Glomerular visceral epithelial cell (primary cell): ENCODE results near the gene TIMM22.

Experiments
- DNase-seq: peaks from one replicate; pipeline ENCODE4 v3.0.0-alpha.2; 2016; ENCODE audit errors: extremely low spot score

TIMM22 gene

DNA sequence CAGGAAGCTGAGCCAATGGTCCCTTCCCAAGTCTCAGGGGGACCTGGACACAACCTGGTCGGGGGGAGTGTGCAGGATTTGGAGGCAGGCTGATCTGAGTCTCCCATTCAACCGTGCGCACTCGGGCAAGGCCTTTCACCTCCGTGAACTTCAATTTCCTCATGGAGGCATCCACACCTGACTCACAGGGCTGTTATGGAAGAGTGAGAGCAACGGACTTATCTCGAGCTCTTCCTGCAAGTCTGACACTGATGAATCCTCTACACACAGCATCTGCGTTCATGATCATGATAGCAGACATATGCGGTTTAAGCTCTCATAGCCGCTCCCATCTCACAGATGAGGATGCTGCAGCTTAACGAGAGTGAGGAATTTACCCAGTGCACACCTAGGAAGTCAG lies 21.6 kb downstream of the TIMM22 start:
- DNase-seq = no peak

DNA sequence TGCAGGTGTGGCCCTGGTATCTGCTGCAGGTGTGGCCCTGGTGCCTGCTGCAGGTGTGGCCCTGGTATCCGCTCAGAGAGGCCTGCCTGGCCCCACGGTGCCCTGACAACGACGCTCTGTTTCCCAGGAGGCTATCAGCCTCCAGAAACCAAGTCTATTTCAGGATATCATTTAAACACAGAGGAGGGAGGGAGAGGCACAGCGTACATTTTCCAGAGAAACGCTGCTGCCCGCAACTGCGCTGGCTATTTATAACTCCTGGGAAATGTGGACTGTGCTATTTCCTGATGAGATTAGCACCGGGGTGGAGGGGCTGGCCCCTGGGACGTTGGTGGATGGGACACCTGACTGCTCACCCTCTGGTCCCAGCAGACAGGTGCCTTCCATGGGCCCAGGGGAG lies 22.5 kb downstream of the TIMM22 start:
- DNase-seq = no peak

DNA sequence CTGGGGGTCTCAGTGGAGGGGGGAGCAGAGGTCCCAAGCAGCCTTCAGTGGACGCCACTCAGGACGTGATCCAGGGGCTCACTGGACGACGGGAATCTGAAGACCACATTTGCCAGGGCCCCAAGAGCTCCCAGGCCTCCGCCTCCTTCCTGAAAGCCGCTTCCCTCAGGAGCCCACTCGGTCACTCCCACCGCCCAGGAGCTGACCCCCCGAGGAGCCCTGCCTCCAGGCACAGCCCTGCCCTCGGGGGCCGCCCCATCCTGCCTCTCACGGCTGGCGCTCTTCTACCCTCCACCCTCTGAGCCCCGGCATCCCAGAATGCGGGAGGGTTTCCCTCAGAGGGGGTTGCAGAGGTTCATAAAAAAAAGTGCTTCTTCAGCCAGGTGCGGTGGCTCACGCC lies 24.2 kb downstream of the TIMM22 start:
- no peak for DNase-seq

DNA sequence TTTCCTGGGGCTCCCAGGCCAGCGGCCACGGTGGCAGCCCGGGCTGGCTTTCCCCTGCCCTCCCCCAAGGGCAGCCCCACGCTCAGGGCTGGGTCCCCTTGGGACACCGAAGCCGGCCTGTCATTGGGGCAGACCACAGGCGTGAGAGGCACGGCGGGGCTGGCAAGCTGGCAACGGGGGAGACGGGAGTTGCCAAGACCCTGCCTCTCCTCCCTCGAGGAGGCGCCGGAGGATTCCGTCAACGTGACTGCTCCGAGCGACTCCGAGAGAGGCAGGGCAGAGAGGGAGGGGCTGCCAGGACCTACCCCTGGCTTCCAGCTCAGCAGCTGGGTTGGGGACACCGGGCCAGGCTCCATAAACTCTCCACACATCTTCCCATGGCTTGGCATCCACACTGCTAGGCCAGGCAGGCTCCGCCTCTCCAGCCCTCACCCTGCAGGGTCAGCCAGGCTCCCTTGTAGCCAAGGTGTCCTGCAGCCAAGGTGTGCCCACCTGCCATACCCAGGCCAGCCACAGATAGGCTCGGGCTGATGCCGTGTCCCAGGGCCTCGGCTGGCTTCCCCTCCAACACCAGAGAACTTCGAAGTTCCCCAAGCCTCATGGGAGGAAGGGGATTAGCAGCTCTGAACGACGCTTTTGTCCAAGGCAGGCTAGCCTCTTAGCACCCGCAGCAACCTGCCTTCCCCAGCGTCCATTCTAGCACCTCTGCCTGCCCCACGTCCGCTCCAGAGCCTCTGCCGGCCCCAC lies 25.5 kb downstream of the TIMM22 start:
- DNase-seq = no peak

DNA sequence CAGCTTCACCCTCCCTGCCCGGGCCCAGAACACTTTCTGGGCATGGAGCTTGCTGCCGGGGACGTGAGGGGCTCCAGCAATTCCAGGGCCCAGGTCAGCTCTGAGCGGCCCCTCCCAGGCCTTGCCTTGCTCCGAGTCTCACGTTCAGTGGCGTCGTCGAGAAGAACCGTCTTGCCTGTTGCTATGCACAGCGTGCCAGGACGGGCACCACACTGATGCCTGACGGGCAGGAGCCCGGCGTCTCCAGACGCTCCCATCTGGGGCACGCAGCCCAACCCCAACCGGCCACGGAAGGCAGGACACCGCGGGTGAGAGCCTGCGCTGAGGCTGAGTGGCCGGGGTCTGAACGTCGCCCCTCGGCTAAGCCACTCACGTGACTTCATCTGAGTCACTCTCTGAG lies 27.1 kb downstream of the TIMM22 start:
- no peak for DNase-seq

DNA sequence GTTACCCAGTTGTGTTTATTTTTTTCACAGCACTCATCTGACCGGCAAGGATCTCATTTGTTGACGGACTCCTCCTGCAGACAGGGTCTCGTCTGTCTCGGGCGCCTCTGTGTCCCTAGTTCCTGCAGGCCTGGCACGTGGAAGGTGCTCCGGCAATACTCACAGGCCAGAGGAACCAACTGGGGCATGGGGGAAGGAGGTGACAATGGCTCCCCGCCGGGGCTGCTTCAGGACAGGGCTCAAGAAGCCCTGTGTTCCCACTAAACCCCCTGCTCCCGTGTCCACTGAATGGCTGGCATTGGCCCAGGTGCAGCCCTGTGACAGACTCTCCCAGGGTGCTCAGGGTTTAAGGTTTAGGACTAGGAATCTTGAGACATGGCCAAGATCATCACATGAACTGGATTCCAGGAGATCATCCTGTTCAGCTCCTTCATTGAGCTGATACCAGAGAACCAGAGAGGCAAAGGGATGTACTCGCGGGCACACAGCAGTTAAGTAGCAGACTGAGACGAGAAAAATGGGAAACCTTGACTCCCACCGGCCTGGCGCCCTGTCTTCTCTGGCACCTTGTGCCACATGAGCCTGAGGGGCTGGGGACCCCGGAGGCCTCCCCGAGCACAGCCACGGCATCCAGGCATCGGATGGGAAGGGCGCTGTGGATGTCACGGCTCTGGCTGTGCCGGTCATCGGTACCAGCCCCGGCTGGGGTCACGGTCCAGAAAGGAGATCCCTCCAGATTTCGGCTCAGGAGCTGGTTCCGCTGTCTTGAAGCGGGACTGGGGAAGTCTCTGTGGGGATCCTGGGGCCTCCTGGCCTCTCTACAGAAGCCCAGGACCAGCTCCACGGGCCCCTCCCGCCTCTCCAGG lies 29.0 kb downstream of the TIMM22 start:
- DNase-seq = no peak

DNA sequence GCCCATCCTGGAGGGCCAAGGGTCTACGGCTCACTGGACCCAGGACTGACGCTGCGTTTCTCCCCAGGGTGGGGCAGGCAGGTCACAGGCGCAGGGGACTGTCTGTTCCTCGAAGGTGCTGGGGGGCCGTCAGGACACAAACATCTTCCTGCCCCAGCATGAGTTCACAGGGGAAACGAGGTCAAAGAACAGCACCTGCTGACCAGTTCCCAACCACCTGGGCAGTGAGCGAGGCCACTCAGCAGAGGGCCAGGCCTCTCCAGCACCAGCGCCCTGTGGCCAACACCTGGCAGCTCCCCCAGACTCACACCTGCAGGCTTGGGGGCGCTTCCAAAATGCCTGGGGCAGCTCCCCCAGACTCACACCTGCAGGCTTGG lies 29.7 kb downstream of the TIMM22 start:
- DNase-seq = no peak

DNA sequence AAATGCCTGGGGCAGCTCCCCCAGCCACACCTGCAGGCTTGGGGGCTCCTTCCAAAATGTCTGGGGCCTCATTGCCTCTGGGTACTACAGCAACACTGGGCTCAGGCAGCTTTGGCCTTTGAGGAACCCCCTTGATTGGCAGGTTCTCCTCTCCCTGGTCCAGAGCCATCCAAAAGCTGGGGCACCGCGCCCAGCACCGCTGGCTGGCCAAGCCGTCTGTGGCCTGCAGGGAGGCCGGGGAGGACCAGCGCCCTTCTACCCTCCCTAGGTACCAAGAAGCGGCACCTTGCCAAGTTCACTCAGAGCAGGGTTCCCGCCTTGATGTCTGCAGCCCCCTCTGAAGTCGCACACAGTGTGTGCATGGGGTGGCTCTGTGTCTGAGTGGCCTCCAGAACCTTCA lies 30.1 kb downstream of the TIMM22 start:
- DNase-seq = no peak

DNA sequence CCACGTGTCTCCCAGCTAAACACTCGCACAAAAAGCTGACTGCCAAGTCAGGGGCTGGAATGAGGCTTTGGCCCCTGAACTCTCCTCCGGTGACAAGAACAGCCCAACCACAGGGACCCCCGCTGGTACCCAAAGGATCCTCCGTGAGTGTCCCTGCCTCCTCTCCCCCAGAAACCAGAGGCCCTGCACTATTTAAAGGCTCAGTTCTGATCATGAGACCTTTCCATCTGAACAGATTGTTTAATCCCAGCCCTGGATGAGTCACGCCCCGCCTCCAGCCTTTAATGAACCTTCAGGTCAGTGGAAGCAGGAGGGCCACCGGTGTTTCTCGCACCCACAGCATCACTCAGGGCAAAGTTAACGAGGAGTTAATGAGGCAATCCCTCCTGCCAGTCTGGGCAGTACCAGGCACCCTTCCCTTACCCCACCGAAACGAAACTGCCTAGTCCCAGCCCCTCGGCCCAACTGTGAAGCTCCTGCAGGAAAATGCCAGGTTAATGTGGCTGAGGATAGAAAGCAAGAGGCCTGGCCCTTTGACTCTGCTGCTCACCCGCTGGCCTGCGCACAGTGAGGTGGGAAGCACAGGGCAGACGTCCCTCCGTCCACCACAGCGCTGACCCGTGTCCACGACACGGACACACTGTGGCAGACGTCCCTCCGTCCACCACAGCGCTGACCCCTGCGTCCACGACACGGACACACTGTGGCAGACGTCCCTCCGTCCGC lies 32.4 kb downstream of the TIMM22 start:
- peak; percentile 43 for DNase-seq

DNA sequence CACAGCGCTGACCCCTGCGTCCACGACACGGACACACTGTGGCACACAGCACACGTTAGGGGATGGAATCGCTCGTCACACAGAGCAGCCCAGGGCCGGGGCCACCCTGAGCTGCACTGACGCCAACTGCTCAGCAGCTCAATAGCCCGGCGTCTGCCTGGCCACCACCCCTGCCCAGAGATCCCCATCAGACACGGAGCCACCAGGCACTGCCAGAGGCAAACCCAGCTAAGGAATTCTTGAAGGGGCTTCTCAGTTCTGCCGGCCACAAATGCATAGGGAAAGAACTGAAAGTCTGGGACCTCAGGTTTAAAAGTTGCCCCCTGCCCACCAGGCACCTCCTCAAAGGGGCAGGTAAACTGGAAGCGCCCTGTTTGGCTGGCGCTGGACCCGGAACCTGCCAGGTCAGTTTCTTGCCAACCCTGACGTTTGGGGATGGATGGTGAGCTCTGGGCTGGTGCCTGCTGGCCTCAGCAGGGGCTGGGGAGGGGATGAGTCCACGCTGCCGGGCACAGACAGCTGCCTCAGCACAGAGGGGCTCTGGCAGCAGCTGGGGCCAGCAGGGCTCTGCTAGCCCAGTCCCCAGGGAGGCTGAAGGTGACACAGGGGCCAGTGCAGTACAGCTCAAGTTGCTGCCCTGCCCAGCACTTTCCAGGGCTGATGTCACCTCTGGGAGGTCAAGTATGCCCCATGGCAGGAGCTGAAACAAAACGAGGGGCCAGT lies 33.2 kb downstream of the TIMM22 start:
- DNase-seq = no peak

DNA sequence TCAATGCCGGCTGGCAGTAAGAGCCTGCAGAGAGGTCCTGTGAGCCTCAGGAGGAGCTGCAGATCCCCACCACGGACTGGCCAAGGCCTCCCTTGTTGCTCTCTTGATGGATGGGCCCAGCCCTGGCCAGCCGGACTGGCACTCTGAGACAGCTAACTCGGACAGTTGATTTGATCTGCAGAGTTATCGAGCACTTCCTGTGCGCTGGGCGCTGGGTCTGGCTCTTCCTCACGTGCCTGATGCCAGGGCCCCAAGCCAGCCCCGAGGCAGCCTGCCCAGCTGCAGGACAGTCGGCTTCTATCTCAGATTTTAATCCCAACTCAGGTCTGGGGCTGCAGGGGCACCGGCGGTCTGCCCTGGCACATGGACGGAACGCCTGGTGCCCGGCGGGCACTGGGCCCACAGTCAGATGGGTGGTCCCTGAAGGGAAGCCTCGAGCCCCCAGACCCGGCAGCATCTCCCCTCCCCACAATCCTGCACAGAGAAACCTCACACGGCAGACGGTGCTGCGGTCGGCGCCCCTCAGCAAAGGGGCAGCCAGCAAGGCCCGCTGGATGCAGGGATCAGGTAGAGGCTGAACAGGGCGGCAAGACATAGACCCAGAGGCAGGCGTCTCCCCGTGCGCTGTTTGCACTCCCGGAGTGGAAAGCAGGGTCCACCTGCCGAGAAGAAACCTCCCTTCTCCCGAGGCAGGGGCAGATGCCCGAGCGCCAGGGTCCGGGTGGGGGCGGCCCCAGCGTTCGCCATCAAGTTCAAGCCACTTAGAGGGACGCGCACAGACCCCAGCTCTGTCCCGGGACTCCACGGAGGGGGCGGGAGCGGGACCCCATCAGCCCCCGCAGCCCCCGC lies 34.0 kb downstream of the TIMM22 start:
- DNase-seq = no peak

DNA sequence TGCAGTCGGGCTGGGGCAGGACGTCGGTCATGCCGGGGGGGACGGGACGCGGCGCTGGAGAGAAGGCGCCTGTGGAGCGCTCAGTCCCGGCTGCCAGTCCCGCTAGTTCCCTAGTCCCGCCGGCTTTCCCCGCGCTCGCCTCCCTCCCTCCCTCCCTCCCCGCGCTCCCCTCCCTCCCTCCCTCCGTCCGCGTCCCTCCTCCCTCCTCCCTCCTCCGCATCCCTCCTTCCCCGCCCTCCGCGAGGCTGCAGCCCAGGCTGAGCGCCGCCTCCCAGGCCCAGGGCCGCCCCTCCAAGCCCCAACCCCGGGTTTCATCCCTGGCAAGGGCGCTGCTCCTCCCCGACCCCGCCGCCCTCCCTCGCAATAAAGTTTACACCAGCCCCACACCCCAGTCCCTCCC lies 34.8 kb downstream of the TIMM22 start:
- no peak for DNase-seq

DNA sequence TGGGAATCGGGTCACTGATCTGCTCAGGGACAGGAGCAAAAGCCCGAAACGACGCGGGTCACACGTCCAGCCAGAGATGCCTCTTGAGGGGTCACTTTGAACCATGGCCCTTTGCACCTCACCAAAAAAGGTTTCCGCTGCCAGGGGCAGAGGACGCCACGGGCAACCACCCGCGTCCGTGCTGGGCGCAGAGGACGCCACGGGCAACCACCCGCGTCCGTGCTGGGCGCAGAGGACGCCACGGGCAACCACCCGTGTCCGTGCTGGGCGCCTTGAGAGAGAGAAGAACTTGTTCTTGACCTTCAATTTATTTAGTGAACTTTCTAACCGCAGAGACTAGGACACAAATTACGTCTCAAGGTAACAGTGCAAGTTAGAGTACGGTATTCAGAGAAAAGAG lies 35.5 kb downstream of the TIMM22 start:
- DNase-seq = no peak

DNA sequence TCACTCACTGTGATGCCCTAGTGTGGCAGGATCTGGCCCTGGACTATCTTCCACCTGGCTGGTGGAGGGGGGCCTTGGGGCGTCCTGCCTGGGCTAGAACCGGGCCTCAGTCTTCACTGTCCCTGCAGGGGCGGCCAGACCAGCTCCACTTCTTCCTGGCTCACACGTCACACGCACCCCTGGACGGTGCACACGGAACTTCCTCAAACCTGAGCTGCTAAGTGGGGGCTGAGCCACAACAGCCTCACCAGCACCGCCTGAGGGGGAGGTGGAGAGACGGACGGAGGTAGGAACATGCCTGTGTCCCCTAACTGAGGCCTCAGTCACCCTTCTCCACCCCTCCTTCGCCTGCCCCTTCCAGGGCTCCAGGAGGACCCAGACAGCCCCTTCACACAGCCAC lies 36.6 kb downstream of the TIMM22 start:
- DNase-seq = no peak

DNA sequence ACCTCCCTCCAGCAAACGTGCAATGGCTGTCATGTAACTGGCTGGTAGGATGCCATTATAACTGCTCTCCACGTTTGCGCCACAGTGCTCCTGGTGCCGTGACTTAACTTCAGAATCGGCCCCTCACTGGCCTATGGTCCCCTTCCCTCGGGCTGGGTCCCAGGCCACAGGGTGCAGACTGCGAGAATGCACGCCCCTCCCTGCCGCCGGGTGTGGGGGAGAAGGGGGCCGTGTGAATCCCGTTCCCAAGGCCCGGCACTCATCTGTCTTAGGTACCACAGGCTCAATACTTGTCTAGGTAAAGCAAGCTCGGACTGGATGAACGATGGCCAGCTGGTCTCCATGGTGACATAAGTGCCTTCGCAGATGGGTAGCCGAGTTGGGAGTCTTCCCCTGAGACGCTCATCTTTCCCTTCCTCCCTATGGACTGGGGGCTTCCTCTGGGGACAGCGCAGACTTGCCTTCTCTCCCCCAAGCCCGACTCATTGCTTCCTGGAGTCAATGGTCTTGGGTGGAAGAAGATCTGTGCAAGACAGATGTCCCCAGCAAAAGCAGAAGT lies 37.8 kb downstream of the TIMM22 start:
- no peak for DNase-seq

DNA sequence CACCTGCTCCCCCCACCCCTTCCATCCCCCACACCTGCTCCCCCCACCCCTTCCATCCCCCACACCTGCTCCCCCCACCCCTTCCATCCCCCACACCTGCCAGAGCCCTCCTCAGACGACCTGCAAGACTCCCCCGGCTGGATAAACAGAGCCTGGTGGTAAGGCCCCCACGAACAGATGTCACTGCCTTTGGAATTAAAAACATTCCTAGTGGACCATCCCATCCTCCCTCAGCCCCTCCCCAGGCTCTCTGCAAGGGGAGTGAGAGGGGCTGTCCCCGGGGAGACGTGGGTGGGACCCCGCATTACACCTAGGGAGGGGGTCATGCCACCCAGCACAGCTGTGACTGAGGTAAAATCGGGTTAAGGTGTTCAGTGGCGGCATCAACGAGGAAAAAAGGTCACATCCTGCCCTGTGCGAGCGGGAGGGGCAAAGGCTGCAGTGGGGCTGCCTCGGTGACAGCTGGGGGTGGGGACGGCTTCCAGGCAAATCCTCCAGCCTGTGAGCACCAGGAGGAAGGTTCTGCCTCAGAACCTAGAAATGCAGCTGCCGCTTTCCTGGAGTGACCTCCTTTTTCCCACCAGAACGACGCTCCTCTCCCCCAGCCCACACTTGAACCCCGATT lies 38.7 kb downstream of the TIMM22 start:
- DNase-seq = no peak

DNA sequence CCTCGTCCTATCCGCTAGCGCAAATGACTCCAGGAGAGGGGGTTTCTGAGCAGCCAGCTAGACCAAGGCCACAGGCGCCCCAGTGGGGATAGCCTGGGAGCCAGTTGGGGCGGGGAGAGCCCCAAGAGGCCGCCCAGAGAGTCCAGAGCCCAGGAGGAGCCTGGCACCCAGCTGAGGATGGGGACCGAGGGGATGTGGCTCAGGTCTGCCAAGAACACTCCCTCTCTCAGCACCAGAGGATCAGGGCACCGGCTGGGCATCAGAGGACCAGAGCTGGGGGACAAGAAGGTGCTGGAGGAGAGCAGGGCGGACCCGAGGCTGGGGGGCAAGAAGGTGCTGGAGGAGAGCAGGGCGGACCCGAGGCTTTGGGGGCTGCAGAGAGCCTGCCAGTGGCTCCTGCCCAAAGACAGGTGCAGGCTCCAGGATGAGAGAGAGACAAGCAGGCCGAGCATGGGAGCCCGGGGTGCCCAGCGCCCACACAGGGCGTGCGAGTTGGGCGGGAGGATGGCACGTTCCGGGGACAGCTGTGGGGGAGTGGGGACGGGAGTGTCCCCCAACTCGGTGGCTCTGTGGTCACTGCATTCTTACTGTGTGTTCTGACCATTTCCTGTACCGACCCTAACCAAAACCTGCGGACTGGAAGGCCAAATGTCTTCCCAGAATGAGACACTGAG lies 39.4 kb downstream of the TIMM22 start:
- DNase-seq = no peak

DNA sequence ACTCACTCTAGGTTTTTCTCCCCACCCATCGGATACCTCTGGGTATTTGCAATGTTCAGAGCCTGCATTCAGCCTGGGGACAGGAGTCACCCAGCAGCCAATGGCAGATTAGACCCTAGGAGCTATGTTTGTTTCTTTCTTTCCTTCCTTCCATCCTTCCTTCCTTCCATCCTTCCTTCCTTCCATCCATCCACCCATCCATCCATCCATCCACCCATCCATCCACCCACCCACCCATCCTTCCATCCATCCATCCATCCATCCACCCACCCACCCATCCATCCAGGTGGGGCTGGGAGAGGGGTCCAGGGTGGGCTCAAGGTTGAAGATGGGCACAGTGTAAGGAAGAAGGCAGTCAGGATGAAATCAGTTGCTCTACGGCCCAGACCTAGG lies 39.9 kb downstream of the TIMM22 start:
- DNase-seq = no peak

DNA sequence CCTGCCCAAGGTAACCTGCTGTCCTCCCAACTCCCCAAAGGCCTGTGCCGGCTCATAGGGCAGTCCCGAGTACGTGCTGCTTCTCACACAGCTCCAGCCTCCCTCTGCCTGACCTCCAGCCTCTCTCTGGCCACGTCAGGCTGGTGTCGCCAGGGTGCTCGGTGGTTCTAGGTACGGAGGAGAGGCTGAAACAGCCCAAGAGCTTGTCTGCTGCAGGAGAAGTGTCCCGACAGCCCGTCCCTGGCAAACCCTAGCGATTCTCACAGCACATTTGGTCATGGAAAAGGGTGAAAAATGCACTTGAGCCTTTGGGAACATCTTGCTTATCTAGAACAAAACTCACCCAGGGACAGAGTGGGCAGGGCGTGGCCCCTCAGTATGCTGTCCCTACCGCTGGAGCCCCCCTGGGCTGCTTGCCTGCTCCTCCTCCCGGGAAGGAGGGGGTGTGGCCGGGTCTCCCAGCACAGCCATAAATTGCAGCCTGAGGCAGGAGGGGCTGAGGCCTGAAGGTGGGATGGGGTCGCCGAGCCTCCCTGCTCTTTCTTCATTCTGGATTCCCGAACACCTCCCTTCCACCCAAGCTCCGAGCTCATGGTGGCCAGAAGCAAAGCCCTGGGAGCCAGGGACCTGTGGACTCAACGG lies 40.4 kb downstream of the TIMM22 start:
- DNase-seq = no peak
